Neural progenitor cell (in vitro differentiated cells): Measurements from ENCODE around the gene ACACA. TPM values are rescaled to one million over a fixed set of nuclear protein-coding genes. Genes with fewer than 3 reads are reported as not detected.
"Not testable (repeated sequence)": the region's sequence is repeated elsewhere in the genome, so short reads cannot be mapped to it uniquely, and the experiment has no call there.

Experiments used
- DNase-seq: peaks from one replicate; pipeline ENCODE4 v3.0.0-alpha.2; 2016; ENCODE audit warnings: low spot score
- H2AFZ ChIP-seq: fragments of 200-600 bp; sonication (generic); replicated peaks from 2 replicates; pipeline ENCODE4 v1.6.1; 2016; ENCODE audit warnings: antibody characterized with exemption
- H3F3A ChIP-seq: fragments of 200-600 bp; sonication (generic); 2 replicates; pipeline ENCODE4 v1.6.1; 2016; ENCODE audit warnings: antibody characterized with exemption, low read depth
- H3K27ac ChIP-seq: fragments of 200-600 bp; sonication (generic); 2 replicates; pipeline ENCODE4 v1.5.1; 2016; ENCODE audit warnings: mild to moderate bottlenecking
- H3K27me3 ChIP-seq: fragments of 200-600 bp; sonication (generic); 2 replicates; pipeline ENCODE4 v1.6.1; 2016; ENCODE audit warnings: mild to moderate bottlenecking, moderate library complexity
- H3K36me3 ChIP-seq: fragments of 200-600 bp; sonication (generic); 2 replicates; pipeline ENCODE4 v1.5.1; 2016
- H3K4me1 ChIP-seq: fragments of 200-600 bp; sonication (generic); 2 replicates; pipeline ENCODE4 v1.6.1; 2016; ENCODE audit warnings: mixed run types
- H3K4me2 ChIP-seq: fragments of 200-600 bp; sonication (generic); 2 replicates; pipeline ENCODE4 v1.6.1; 2016
- H3K4me3 ChIP-seq: fragments of 200-600 bp; sonication (generic); 2 replicates; pipeline ENCODE4 v1.5.1; 2016
- H3K79me2 ChIP-seq: fragments of 200-600 bp; sonication (generic); 2 replicates; pipeline ENCODE4 v1.6.1; 2016; ENCODE audit warnings: low read depth
- H3K9ac ChIP-seq: fragments of 200-600 bp; sonication (generic); 2 replicates; pipeline ENCODE4 v1.6.1; 2016
- H3K9me3 ChIP-seq: fragments of 200-600 bp; sonication (generic); 2 replicates; pipeline ENCODE4 v1.5.1; 2016; ENCODE audit warnings: low read depth
- H4K20me1 ChIP-seq: fragments of 200-600 bp; sonication (generic); 2 replicates; pipeline ENCODE4 v1.6.1; 2016; ENCODE audit warnings: low read depth
- H3K27ac Mint-ChIP-seq: 3 replicates; pipeline ENCODE4 v1.8.0; 2021; ENCODE audit warnings: mixed read lengths
- H3K27me3 Mint-ChIP-seq: 2 replicates; pipeline ENCODE4 v1.8.0; 2022; ENCODE audit warnings: low read depth, mild to moderate bottlenecking, inconsistent platforms, moderate library complexity, mixed read lengths; ENCODE audit not compliant: insufficient read depth
- H3K36me3 Mint-ChIP-seq: 3 replicates; pipeline ENCODE4 v1.8.0; 2021; ENCODE audit warnings: mixed read lengths
- H3K4me1 Mint-ChIP-seq: 3 replicates; pipeline ENCODE4 v1.8.0; 2021; ENCODE audit warnings: mixed read lengths
- H3K4me3 Mint-ChIP-seq: 3 replicates; pipeline ENCODE4 v1.8.0; 2021; ENCODE audit warnings: mild to moderate bottlenecking, moderate library complexity, mixed read lengths
- H3K9me3 Mint-ChIP-seq: 3 replicates; pipeline ENCODE4 v1.8.0; 2020; ENCODE audit warnings: mixed read lengths
- CTCF ChIP-seq: fragments of 200-600 bp; sonication (generic); IDR thresholded peaks from 2 replicates; pipeline ENCODE4 v1.5.1; 2017; ENCODE audit warnings: antibody characterized with exemption, mild to moderate bottlenecking
- EZH2 ChIP-seq: fragments of 200-600 bp; sonication (generic); IDR thresholded peaks from 2 replicates; pipeline ENCODE4 v1.6.1; 2017; ENCODE audit warnings: antibody characterized with exemption, mild to moderate bottlenecking, moderate library complexity
- EZH2phosphoT487 ChIP-seq: fragments of 200-600 bp; sonication (generic); IDR thresholded peaks from 2 replicates; pipeline ENCODE4 v1.6.1; 2017; ENCODE audit warnings: antibody characterized with exemption
- total RNA-seq: library from RNA; depleted of rRNA; stranded (reverse); fragments of >200 nt; gene quantifications from 2 replicates; pipeline ENCODE4 v1.2.3, GENCODE V29; 2015; ENCODE audit warnings: low replicate concordance

The ACACA gene
- total RNA-seq, 1 donor from 2014 or later: 88.6 TPM

- peaks cover 36% of the 10 kb centered on the region for H3K79me2 ChIP-seq
- Mint-ChIP-seq H3K9me3 (no peaks in the 10 kb centered on the region), H3K27ac (peak overlapping the region; percentile 84), H3K4me3 (peak overlapping the region; percentile 77), H3K36me3 (peaks cover 3% of the 10 kb centered on the region), H3K4me1 (peaks cover 36% of the 10 kb centered on the region), H3K27me3 (no peaks in the 10 kb centered on the region)
- peak overlapping the region; percentile 92 for H3K27ac ChIP-seq
- H3K4me1 ChIP-seq: peaks cover 28% of the 10 kb centered on the region
- H2AFZ ChIP-seq: peak overlapping the region; percentile 22
- DNase-seq: no peak
- peak overlapping the region; percentile 29 for H3K4me3 ChIP-seq
- H3K9ac ChIP-seq: no peak overlapping the region
- TF ChIP-seq EZH2: no peak
- no peak for TF ChIP-seq CTCF
- no peak for TF ChIP-seq EZH2phosphoT487
- peaks cover 14% of the 10 kb centered on the region for H4K20me1 ChIP-seq
- no peaks in the 10 kb centered on the region for H3K9me3 ChIP-seq
- no peaks in the 10 kb centered on the region for H3K36me3 ChIP-seq
- H3K27me3 ChIP-seq: no peaks in the 10 kb centered on the region
- H3F3A ChIP-seq: peaks cover 32% of the 10 kb centered on the region
- H3K4me2 ChIP-seq: peak overlapping the region; percentile 69
Measured at GRCh38 chr17:37359682-37360188, 46.9 kb downstream of the ACACA start.

GRCh38 chr17:37358830-37359681 lies 47.6 kb downstream of the ACACA start:
- Mint-ChIP-seq H3K4me1 (peaks cover 36% of the 10 kb centered on the region), H3K9me3 (no peaks in the 10 kb centered on the region), H3K36me3 (peaks cover 2% of the 10 kb centered on the region), H3K27me3 (no peaks in the 10 kb centered on the region), H3K4me3 (peak overlapping the region; percentile 96), H3K27ac (no peak overlapping the region)
- Histone ChIP-seq H3K27ac (peak overlapping the region; percentile 96), H4K20me1 (peaks cover 14% of the 10 kb centered on the region), H3K9me3 (no peaks in the 10 kb centered on the region), H3K79me2 (peaks cover 43% of the 10 kb centered on the region), H3K4me1 (peaks cover 28% of the 10 kb centered on the region), H3K27me3 (no peaks in the 10 kb centered on the region), H3K9ac (peak overlapping the region; percentile 70), H3K36me3 (no peaks in the 10 kb centered on the region), H3F3A (peaks cover 32% of the 10 kb centered on the region), H3K4me3 (peak overlapping the region; percentile 77), H2AFZ (peak overlapping the region; percentile 22), H3K4me2 (peak overlapping the region; percentile 89)
- TF ChIP-seq EZH2: no peak
- no peak for TF ChIP-seq EZH2phosphoT487
- peak; percentile 48 for TF ChIP-seq CTCF
- peak; percentile 100 for DNase-seq

GRCh38 chr17:37358098-37358829 lies 48.4 kb downstream of the ACACA start:
- Mint-ChIP-seq H3K9me3 (no peaks in the 10 kb centered on the region), H3K4me3 (peak overlapping the region; percentile 96), H3K4me1 (peaks cover 36% of the 10 kb centered on the region), H3K36me3 (peaks cover 5% of the 10 kb centered on the region), H3K27ac (peak overlapping the region; percentile 88), H3K27me3 (no peaks in the 10 kb centered on the region)
- H3K9me3 ChIP-seq: no peaks in the 10 kb centered on the region
- TF ChIP-seq EZH2phosphoT487 (no peak), EZH2 (no peak), CTCF (no peak)
- H3K79me2 ChIP-seq: peaks cover 51% of the 10 kb centered on the region
- peak; percentile 95 for DNase-seq
- H3K4me2 ChIP-seq: peak overlapping the region; percentile 89
- peak overlapping the region; percentile 8 for H2AFZ ChIP-seq
- no peaks in the 10 kb centered on the region for H3K27me3 ChIP-seq
- peaks cover 14% of the 10 kb centered on the region for H4K20me1 ChIP-seq
- H3K36me3 ChIP-seq: no peaks in the 10 kb centered on the region
- H3F3A ChIP-seq: peaks cover 32% of the 10 kb centered on the region
- peak overlapping the region; percentile 70 for H3K9ac ChIP-seq
- H3K4me1 ChIP-seq: peaks cover 28% of the 10 kb centered on the region
- H3K27ac ChIP-seq: peak overlapping the region; percentile 96
- peak overlapping the region; percentile 77 for H3K4me3 ChIP-seq

DNA sequence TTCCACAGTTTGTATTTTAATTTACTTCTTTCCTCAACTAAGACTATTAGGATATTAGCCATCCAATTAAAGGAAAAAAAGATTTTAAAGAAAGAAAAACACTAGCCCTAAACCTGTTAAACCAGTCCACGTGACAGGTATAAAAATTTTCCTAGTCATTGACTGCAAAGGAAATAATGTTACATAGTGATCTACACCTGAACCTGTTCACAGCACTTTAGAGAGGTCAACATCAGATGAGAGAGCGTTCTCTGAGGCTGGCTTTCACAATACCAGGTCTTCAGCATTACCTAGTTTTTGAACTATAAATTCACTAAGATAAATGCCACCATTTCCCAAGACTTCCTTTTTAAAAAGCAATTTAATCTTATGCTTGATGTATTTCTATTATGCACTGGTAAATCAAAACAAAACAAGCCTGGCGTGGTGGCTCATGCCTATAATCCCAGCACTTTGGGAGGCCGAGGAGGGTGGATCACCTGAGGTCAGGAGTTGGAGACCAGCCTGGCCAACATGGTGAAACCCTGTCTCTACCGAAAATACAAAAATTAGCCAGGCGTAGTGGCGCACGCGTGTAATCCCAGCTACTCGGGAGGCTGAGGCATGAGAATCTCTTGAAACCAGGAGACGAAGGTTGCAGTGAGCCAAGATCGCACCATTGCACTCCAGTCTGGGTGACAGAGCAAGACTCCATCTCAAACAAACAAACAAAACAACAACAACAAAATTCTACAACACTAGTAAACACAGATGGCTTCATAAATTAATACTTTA lies 49.7 kb downstream of the ACACA start:
- H3K36me3 ChIP-seq, H3K9me3 ChIP-seq, H2AFZ ChIP-seq, H3K27me3 ChIP-seq, H3K27ac ChIP-seq, H3K27me3 Mint-ChIP-seq, H3K36me3 Mint-ChIP-seq, H3K27ac Mint-ChIP-seq, H3K9me3 Mint-ChIP-seq, DNase-seq: not testable (repeated sequence)
- H3K79me2 ChIP-seq: peaks cover 63% of the 10 kb centered on the region
- H3K4me3 ChIP-seq: peak overlapping the region; percentile 77
- H3K4me1 ChIP-seq: peaks cover 28% of the 10 kb centered on the region
- H3F3A ChIP-seq: peaks cover 32% of the 10 kb centered on the region
- Mint-ChIP-seq H3K4me3 (peak overlapping the region; percentile 96), H3K4me1 (peaks cover 36% of the 10 kb centered on the region)
- peak overlapping the region; percentile 89 for H3K4me2 ChIP-seq
- H4K20me1 ChIP-seq: peaks cover 14% of the 10 kb centered on the region
- peak overlapping the region; percentile 70 for H3K9ac ChIP-seq
